Lower leg skin (tissue), 4 donors: ENCODE results near the gene STAT1. TPM values are rescaled to one million over a fixed set of nuclear protein-coding genes. Genes with fewer than 3 reads are reported as not detected.

Experiments
- DNase-seq, 2 donors: peaks; one replicate each; pipeline ENCODE4 v3.0.0-alpha.2; 2019; ENCODE audit warnings: low spot score in 2 of 2
- H3K4me3 ChIP-seq: fragments of 200-600 bp; sonication (generic); 2 replicates; pipeline ENCODE4 v1.5.1; 2017; ENCODE audit warnings: mild to moderate bottlenecking, low read depth; ENCODE audit not compliant: poor library complexity, severe bottlenecking
- POLR2A ChIP-seq, 2 donors: fragments of 450-650 bp; IDR thresholded peaks; one replicate each; pipeline ENCODE4 v1.6.1; 2016 to 2017; ENCODE audit warnings: antibody characterized with exemption in 2 of 2, mild to moderate bottlenecking in 1 of 2, moderate library complexity in 1 of 2
- WGBS, 2 donors: methylation state at CpG; one replicate each; pipeline ENCODE4 v1.1.5; 2018; 5-methylcytosine and 5-hydroxymethylcytosine counted together
- intact Hi-C: fragments of 100-400 bp; cut with DNase I; formaldehyde crosslinking; loops from one replicate; pipeline ENCODE4 v1.15.0; 2023; ENCODE audit warnings: low total_unique reads
- total RNA-seq, 4 donors: library from RNA; depleted of rRNA; stranded (reverse); fragments of >200 nt; gene quantifications; one replicate each; pipeline ENCODE4 v1.1.0, GENCODE V29; 2016
- TF ChIP-seq, protein P1 (sequence below), 3 donors: fragments of 450-650 bp; IDR thresholded peaks; one replicate each; pipeline ENCODE4 v1.5.1; 2016; ENCODE audit warnings: antibody characterized with exemption in 3 of 3, mild to moderate bottlenecking in 3 of 3, moderate library complexity in 2 of 3

STAT1 gene
- total RNA-seq, 4 donors from 2014 or later: 37.5 to 55.6 (median 45.5) TPM

DNA sequence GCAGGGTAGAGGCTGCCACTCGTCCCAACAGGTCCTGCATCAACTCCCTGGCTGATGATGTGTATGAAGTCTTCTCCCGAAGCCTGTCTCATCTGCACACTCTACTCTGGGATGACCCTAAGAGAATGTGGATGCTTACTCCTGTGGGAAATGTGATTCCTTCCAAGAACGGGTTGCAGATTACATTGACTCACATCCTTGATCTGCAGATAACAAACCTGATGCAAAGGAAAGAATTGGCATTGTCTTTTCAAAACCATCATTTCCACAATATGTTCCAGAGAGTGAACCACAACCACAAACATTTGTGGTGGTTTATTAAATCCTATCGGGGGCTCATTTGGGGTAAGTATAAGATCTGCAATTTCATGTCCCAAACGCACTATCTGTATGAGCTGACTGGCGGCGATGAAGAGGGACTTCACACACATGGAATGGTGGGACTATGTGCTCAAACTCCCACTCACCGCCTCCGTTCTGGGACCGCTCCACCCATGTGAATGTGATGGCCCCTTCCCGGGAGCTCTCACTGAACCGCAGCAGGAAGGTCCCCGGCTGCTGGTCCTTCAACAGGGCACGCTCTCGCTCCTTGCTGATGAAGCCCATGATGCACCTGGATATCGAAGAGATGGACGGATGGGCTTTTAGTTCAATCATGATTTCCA, 35.5 kb downstream of the STAT1 start:
- no peak overlapping the region for H3K4me3 ChIP-seq
- no peak for TF ChIP-seq POLR2A (IDR thresholded peaks at IDR 0.05)
- TF ChIP-seq, protein P1, sequence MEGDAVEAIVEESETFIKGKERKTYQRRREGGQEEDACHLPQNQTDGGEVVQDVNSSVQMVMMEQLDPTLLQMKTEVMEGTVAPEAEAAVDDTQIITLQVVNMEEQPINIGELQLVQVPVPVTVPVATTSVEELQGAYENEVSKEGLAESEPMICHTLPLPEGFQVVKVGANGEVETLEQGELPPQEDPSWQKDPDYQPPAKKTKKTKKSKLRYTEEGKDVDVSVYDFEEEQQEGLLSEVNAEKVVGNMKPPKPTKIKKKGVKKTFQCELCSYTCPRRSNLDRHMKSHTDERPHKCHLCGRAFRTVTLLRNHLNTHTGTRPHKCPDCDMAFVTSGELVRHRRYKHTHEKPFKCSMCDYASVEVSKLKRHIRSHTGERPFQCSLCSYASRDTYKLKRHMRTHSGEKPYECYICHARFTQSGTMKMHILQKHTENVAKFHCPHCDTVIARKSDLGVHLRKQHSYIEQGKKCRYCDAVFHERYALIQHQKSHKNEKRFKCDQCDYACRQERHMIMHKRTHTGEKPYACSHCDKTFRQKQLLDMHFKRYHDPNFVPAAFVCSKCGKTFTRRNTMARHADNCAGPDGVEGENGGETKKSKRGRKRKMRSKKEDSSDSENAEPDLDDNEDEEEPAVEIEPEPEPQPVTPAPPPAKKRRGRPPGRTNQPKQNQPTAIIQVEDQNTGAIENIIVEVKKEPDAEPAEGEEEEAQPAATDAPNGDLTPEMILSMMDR (IDR thresholded peaks at IDR 0.05): no peak
- WGBS, 2 donors: 91 to 94% methylated on average over 17 of the region's 17 CpGs
- DNase-seq: no peak
- intact Hi-C loops: no loop called here

DNA sequence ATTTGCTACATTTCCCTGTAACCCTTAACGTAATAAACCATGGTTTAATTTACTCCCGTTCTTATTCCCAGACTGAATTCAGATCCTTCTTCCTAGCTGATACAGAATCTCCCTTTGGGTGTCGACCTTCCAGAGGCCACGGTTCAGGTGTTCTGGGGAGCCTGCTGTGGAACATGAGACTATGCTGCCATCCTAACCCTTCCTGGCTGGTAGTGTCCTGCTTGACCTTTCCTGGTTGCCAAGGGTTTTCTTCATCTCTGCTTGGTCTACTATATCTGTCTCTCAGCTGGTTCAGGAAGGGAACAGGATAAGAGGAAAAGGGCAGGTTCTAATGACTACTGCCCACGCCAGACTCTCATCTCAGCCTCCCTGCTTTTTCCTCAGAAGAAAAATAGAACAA, 36.5 kb downstream of the STAT1 start:
- TF ChIP-seq, protein P1 (IDR thresholded peaks at IDR 0.05): no peak
- no peak for TF ChIP-seq POLR2A (IDR thresholded peaks at IDR 0.05)
- WGBS, 2 donors: 90 to 92% methylated on average over 5 of the region's 5 CpGs
- intact Hi-C loops: no loop called here
- H3K4me3 ChIP-seq: no peak overlapping the region
- no peak for DNase-seq

DNA sequence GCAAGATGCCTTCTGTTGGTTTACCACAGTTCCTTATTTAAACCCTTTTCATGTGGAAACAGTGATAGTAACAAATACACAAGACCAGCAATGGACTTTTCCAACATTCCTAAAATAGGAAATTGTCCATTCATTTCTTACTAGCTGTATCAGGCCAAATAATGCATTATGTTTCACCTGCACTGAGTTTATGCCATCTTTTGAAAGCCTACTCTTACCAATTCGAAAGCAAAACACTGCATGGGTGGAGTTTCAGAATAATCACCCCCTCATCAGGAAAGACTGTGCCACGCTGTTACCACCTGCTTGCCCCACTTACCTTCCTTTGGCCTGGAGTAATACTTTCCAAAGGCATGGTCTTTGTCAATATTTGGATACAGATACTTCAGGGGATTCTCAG, 37.5 kb downstream of the STAT1 start:
- no peak overlapping the region for H3K4me3 ChIP-seq
- DNase-seq: no peak
- WGBS, 2 donors: 91 to 93% methylated on average over 2 of the region's 2 CpGs
- intact Hi-C loops: no loop called here
- TF ChIP-seq, protein P1 (IDR thresholded peaks at IDR 0.05): no peak
- TF ChIP-seq POLR2A (IDR thresholded peaks at IDR 0.05): no peak

DNA sequence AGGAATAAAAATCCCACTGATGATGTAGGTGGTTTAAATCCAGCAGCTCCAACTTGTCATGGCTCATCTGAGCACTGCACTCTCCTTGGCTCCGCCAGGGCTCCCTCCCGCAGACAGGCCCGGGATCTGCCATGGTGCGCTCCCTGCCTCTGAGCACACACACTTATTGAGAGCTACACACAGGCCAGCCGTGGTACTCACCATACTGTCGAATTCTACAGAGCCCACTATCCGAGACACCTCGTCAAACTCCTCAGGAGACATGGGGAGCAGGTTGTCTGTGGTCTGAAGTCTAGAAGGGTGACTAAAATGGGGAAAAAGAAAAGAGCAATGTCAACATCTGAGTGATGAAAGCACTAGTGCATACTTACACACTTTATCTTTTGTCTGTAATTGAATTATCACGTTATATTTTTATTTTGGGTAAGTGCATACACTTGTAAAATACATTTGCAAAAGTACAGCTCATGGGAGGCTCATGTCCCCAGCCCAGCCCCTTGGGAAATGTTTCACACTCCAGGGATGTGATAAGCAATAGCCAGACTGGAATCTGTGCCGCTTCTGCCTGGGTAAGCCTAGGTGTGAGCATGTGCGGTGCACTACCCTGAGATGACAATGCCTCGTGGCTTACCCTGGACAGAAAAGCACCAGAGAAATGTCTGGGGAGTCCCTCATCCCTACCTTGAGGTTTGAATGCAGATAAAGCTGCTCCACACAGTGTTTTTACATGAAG, 39.2 kb downstream of the STAT1 start:
- TF ChIP-seq POLR2A (IDR thresholded peaks at IDR 0.05): no peak
- TF ChIP-seq, protein P1 (IDR thresholded peaks at IDR 0.05): no peak
- WGBS, 2 donors: 60 to 70% methylated on average over 12 of the region's 12 CpGs
- DNase-seq: no peak
- intact Hi-C loops: no loop called here
- no peak overlapping the region for H3K4me3 ChIP-seq

DNA sequence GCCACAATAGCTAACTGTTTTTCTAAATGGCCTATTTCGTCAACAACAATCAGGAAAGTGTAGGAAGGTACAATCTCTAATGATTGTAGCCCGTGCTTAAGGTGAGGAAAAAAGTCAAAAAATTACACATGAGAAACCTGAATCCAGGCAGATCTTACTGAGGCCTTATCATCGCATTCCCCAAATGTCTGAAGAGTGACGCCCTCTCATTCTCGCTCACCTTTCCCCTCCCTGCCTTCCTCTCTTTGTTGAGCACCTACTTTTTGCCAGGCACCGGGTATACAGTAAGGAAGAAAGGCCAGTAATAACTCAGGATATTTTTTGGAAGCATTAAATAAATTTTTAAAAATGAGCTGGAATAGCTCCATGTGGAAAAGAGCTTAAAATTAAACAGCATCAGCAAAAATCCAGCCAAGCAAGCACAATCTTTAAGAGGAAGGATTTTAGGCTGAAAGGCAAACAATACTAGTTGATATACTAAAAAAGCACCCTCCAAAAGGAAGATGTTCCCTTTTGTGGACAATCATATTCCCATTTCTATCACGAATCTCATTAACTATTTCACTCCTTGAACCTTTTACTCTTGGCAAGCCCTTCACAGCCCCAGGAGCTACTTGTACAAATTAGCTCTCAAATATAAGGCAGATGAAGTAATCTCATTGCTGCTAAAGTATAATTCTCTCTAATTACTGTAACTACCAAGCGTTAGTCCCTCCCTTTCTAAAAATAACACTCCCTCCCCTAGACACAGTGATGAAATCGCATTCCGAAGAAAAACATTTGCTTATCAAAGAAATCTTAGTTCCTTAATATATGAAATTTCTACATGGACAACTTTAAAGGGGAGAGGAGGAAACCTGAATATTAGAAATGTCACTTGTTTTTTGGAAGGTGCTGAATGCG, 40.0 kb downstream of the STAT1 start:
- TF ChIP-seq, protein P1 (IDR thresholded peaks at IDR 0.05): no peak
- no peak for TF ChIP-seq POLR2A (IDR thresholded peaks at IDR 0.05)
- DNase-seq: no peak
- WGBS, 2 donors: 64 to 72% methylated on average over 11 of the region's 11 CpGs
- intact Hi-C loops: no loop called here
- no peak overlapping the region for H3K4me3 ChIP-seq
